ENCODE measurements around the gene MASP2.
"Not testable (repeated sequence)": the region's sequence is repeated elsewhere in the genome, so short reads cannot be mapped to it uniquely, and the experiment has no call there.

Gene MASP2

DNA sequence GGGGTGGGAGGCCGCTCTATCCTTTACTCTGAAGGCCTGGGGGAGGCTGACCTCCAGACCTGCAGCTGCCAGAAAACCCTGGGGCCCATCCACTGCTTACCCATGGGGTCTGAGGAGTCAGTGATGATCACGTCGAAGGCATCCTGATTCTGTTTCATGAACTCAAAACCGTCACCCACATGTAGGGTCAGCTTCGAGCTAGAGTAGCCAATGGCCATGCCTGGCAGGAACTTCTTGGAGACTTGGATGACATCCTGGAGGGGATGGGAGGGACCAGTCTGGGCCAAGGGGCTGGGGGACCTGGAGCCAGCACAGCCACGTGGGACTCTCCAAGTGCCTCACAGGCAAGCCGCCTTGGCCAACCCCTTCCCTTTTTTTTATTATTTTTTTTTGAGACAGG, 9.5 kb upstream of the MASP2 start:
- Histone ChIP-seq H3K4me1 (ENCODE audit: insufficient read depth, low read length) (peaks cover 18% of the 10 kb centered on the region), H3K9ac (ENCODE audit: low read length) (no peak overlapping the region), H3K27me3 (ENCODE audit: control insufficient read depth in 1 of 2, insufficient read depth in 2 of 2, low read length in 2 of 2) (peaks cover 0 to 11% of the 10 kb centered on the region in 2 donors), H3K36me3 (ENCODE audit: insufficient read depth, low read length) (peaks cover 9% of the 10 kb centered on the region), H3K27ac (ENCODE audit: low read depth, low read length) (no peak overlapping the region), H3K9me3 (ENCODE audit: low read length) (no peaks in the 10 kb centered on the region), H3K4me3 (ENCODE audit: low read depth in 1 of 2, low read length in 2 of 2) (no peak overlapping the region)

DNA sequence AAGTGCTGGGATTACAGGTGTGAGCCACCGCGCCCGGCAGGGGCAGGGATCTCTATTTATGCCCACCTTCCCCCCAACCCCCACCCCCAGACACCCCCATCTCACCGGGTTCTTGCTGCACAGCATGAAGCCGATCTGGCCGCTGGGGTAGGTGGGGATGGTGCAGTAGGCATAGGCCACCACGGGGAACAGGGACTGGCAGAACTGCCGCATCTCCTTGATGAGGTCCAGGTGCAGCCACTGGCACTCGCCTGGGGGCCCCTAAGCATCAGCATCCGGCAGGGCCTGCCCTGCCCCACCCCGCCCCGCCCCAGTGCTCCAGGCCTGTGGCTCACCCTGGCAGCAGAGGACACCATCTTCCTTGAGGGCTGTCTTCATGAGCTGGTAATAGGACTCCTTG, 8.6 kb upstream of the MASP2 start:
- Histone ChIP-seq H3K36me3 (ENCODE audit: insufficient read depth, low read length) (peaks cover 9% of the 10 kb centered on the region), H3K27ac (ENCODE audit: low read depth, low read length) (no peak overlapping the region), H3K4me3 (ENCODE audit: low read depth in 1 of 2, low read length in 2 of 2) (no peak overlapping the region), H3K9ac (ENCODE audit: low read length) (no peak overlapping the region), H3K4me1 (ENCODE audit: insufficient read depth, low read length) (peaks cover 10% of the 10 kb centered on the region), H3K27me3 (ENCODE audit: control insufficient read depth in 1 of 2, insufficient read depth in 2 of 2, low read length in 2 of 2) (peaks cover 0 to 11% of the 10 kb centered on the region in 2 donors), H3K9me3 (ENCODE audit: low read length) (no peaks in the 10 kb centered on the region)

DNA sequence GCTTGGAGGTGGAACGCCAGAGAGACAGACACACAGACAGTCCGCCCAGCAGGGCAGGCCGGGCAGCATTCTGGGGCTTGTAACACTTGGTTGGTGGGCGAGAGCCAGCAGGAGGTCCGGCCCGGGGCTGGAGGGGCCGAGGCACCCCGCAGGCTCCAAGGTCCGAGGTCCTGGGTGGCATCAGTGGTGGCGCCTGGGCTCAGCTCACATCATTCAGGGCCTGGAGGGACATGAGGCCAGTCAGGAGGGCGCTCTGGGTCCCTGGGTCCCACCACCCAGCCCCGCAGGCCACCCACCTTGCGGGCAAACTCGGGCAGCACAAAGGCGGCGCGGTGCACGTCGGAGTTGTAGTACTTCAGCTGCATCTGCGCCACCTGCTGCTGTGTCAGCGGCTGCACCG, 7.6 kb upstream of the MASP2 start:
- no peak overlapping the region for H3K27ac ChIP-seq (ENCODE audit: low read depth, low read length)
- peaks cover 9% of the 10 kb centered on the region for H3K36me3 ChIP-seq (ENCODE audit: insufficient read depth, low read length)
- no peaks in the 10 kb centered on the region for H3K9me3 ChIP-seq (ENCODE audit: low read length)
- peaks cover 0 to 11% of the 10 kb centered on the region in 2 donors for H3K27me3 ChIP-seq (ENCODE audit: control insufficient read depth in 1 of 2, insufficient read depth in 2 of 2, low read length in 2 of 2)
- H3K4me3 ChIP-seq (ENCODE audit: low read depth in 1 of 2, low read length in 2 of 2): no peak overlapping the region
- peaks cover 9% of the 10 kb centered on the region for H3K4me1 ChIP-seq (ENCODE audit: insufficient read depth, low read length)
- no peak overlapping the region for H3K9ac ChIP-seq (ENCODE audit: low read length)

DNA sequence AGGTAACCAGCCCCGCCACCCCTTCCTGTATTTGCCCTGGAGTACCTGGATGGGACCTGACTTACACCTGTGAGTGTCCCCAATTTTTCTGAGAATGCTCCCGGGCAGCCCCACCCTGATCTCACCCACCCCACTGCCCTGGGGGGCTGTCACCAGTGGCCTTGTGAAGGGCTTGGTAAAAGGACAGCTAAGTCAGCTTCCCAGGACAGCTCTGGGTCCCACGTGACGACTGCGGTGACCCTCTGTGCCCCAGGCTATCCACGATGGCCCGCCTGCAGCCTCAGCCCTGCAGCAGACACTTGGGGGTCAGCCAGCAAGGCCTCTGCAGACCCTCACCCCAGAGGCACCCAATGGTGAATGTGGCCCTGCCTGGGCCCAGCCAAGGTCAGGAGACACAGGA, 7.1 kb upstream of the MASP2 start:
- H3K27me3 ChIP-seq (ENCODE audit: control insufficient read depth in 1 of 2, insufficient read depth in 2 of 2, low read length in 2 of 2): peaks cover 0 to 11% of the 10 kb centered on the region in 2 donors
- peaks cover 8% of the 10 kb centered on the region for H3K4me1 ChIP-seq (ENCODE audit: insufficient read depth, low read length)
- no peak overlapping the region for H3K4me3 ChIP-seq (ENCODE audit: low read depth in 1 of 2, low read length in 2 of 2)
- no peak overlapping the region for H3K27ac ChIP-seq (ENCODE audit: low read depth, low read length)
- H3K9me3 ChIP-seq (ENCODE audit: low read length): no peaks in the 10 kb centered on the region
- H3K36me3 ChIP-seq (ENCODE audit: insufficient read depth, low read length): peaks cover 9% of the 10 kb centered on the region
- H3K9ac ChIP-seq (ENCODE audit: low read length): no peak overlapping the region

DNA sequence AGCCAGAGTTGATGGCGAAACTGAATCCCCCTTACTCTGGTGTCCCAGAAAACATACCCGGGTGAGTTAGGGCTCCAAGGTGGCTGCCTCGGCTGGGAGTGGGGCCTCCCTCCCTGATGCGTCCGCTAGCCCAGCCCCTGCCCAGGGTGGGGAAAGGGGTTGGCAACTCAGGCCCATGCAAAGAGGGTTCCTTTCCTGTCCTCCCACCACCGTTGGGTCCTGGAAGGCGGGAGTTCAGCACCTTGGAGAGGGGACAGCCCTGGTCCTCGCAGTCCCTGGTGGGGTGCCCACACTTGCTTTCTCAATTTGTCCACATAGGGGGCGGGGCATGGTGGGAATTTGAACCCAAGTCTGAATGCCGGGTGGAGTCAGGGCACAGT, 6.7 kb upstream of the MASP2 start:
- peaks cover 9% of the 10 kb centered on the region for H3K36me3 ChIP-seq (ENCODE audit: insufficient read depth, low read length)
- H3K27ac ChIP-seq (ENCODE audit: low read depth, low read length): no peak overlapping the region
- H3K4me1 ChIP-seq (ENCODE audit: insufficient read depth, low read length): peaks cover 4% of the 10 kb centered on the region
- no peak overlapping the region for H3K9ac ChIP-seq (ENCODE audit: low read length)
- H3K27me3 ChIP-seq (ENCODE audit: control insufficient read depth in 1 of 2, insufficient read depth in 2 of 2, low read length in 2 of 2): peaks cover 0 to 11% of the 10 kb centered on the region in 2 donors
- no peaks in the 10 kb centered on the region for H3K9me3 ChIP-seq (ENCODE audit: low read length)
- no peak overlapping the region for H3K4me3 ChIP-seq (ENCODE audit: low read depth in 1 of 2, low read length in 2 of 2)

DNA sequence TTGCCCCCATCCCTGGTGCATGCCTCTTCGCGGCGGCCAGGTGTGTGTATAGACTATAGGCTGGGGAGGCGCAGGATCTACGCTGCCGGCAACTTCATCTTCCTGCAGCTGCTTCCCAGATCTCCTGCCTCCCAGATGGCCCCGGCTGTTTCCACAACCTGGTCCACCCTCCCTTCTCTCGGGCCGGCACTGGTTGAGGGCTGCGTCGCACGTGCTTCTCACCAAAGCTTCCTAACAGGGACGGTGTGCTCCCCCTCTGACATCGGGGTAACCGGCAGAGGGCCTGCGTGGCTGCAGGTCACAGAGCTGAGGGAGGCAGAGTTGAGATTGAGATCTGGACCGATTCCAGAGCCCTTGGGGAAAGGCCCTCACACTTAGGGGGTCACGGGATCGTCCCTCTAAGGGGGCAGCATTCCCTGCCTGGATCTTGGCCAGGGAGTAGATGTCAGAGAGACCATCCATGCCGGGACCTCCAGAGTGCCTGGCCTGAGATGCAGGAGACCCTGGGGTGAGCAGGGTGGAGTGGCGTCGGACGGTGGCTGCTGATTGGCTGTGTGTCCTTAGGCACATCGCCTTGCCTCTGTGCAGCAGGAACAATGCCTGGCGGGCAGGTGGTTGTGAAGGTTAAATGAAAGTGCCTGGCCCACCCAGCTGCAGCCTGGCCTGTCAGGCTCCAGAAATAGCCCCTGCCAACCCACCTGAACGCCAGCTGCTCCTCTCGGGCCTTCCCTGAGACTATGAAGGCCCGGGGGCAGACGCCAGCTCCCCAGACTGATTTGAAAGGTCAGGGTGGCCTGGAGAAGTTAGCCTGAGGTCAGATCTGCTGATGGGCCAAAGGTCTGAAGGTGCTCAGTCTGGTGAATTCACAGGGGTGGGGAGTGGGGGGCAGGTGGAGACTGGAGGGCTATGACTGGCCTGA, 6.1 kb upstream of the MASP2 start:
- no peak overlapping the region for H3K9ac ChIP-seq (ENCODE audit: low read length)
- no peaks in the 10 kb centered on the region for H3K9me3 ChIP-seq (ENCODE audit: low read length)
- no peaks in the 10 kb centered on the region for H3K4me1 ChIP-seq (ENCODE audit: insufficient read depth, low read length)
- peaks cover 0 to 11% of the 10 kb centered on the region in 2 donors for H3K27me3 ChIP-seq (ENCODE audit: control insufficient read depth in 1 of 2, insufficient read depth in 2 of 2, low read length in 2 of 2)
- H3K4me3 ChIP-seq (ENCODE audit: low read depth in 1 of 2, low read length in 2 of 2): no peak overlapping the region
- H3K36me3 ChIP-seq (ENCODE audit: insufficient read depth, low read length): peaks cover 9% of the 10 kb centered on the region
- H3K27ac ChIP-seq (ENCODE audit: low read depth, low read length): no peak overlapping the region

DNA sequence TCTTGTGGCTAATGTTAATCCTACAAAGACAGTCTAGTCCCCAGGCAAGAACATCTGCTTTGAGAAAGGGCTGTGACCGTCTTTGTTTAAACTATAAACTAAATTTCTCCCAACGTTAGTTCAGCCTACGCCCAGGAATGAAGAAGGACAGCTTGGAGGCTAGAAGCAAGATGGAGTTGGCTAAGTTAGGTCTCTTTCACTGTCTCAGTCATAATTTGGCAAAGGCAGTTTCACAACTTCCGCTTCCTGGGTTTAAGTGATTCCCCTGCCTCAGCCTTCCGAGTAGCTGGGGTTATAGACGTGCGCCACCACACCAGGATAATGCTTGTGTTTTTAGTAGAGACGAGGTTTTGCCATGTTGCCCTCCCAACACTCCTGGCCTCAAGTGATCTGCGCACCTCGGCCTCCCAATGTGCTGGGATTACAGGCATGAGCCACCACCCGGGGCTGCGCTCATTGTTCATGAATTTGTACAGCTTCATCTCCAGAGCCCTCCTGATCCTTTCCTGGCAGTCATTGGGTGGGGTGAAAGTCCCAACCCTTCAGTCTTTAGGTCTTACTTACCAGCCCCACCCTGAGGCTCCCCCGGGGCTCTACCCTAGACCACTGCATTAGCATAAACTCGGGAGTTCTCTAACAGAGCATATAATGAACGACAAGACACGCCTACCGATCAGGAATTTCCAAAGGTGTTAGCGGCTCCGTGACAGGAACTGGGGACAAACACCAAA, 4.9 kb upstream of the MASP2 start:
- Histone ChIP-seq H3K9me3 (ENCODE audit: low read length) (no peaks in the 10 kb centered on the region), H3K27ac (ENCODE audit: low read depth, low read length) (no peak overlapping the region), H3K4me3 (ENCODE audit: low read depth in 1 of 2, low read length in 2 of 2) (no peak overlapping the region), H3K4me1 (ENCODE audit: insufficient read depth, low read length) (no peaks in the 10 kb centered on the region), H3K36me3 (ENCODE audit: insufficient read depth, low read length) (peaks cover 9% of the 10 kb centered on the region), H3K27me3 (ENCODE audit: control insufficient read depth in 1 of 2, insufficient read depth in 2 of 2, low read length in 2 of 2) (peaks cover 0 to 11% of the 10 kb centered on the region in 2 donors), H3K9ac (ENCODE audit: low read length) (no peak overlapping the region)

DNA sequence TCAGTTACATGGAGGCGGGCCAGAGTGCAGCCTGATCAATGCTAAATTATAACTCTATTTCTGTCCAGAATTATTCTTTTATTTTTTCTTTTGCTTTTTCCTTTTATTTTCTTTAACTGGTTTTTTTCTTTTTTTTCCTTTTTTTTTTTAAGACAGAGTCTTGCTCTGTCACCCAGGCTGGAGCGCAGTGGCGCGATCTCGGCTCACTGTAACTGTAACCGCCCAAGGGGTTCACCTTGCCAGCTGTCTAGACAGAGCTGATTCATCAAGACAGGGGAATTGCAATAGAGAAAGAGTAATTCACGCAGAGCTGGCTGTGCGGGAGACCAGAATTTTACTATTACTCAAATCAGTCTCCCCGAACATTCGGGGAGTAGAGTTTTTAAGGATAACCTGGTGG, 4.1 kb upstream of the MASP2 start:
- H3K4me1 ChIP-seq (ENCODE audit: insufficient read depth, low read length); H3K4me3 ChIP-seq (ENCODE audit: low read depth in 1 of 2, low read length in 2 of 2); H3K9ac ChIP-seq (ENCODE audit: low read length); H3K9me3 ChIP-seq (ENCODE audit: low read length); H3K27ac ChIP-seq (ENCODE audit: low read depth, low read length); H3K36me3 ChIP-seq (ENCODE audit: insufficient read depth, low read length): not testable (repeated sequence)
- H3K27me3 ChIP-seq (ENCODE audit: control insufficient read depth in 1 of 2, insufficient read depth in 2 of 2, low read length in 2 of 2): peaks cover 0 to 11% of the 10 kb centered on the region in 2 donors

DNA sequence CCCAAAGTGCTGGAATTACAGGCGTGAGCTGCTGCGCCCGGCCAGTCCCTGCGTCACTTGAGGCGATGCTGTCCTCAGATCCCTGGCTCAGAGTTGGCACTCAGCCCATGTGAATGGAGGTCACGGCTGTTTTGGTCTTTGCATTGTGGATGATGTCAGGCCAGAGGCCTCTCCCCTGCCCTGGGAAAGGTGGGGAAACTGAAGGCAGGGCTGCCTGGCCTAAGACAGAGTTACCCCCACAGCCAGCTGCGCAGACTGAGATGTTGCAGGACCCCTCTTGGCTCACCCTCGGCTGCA, 821 bp downstream of the MASP2 start:
- H3K27ac ChIP-seq (ENCODE audit: low read depth, low read length): no peak overlapping the region
- no peaks in the 10 kb centered on the region for H3K36me3 ChIP-seq (ENCODE audit: insufficient read depth, low read length)
- H3K9ac ChIP-seq (ENCODE audit: low read length): no peak overlapping the region
- H3K4me1 ChIP-seq (ENCODE audit: insufficient read depth, low read length): no peaks in the 10 kb centered on the region
- H3K4me3 ChIP-seq (ENCODE audit: low read depth in 1 of 2, low read length in 2 of 2): no peak overlapping the region
- H3K27me3 ChIP-seq (ENCODE audit: control insufficient read depth in 1 of 2, insufficient read depth in 2 of 2, low read length in 2 of 2): no peaks in the 10 kb centered on the region
- no peaks in the 10 kb centered on the region for H3K9me3 ChIP-seq (ENCODE audit: low read length)

DNA sequence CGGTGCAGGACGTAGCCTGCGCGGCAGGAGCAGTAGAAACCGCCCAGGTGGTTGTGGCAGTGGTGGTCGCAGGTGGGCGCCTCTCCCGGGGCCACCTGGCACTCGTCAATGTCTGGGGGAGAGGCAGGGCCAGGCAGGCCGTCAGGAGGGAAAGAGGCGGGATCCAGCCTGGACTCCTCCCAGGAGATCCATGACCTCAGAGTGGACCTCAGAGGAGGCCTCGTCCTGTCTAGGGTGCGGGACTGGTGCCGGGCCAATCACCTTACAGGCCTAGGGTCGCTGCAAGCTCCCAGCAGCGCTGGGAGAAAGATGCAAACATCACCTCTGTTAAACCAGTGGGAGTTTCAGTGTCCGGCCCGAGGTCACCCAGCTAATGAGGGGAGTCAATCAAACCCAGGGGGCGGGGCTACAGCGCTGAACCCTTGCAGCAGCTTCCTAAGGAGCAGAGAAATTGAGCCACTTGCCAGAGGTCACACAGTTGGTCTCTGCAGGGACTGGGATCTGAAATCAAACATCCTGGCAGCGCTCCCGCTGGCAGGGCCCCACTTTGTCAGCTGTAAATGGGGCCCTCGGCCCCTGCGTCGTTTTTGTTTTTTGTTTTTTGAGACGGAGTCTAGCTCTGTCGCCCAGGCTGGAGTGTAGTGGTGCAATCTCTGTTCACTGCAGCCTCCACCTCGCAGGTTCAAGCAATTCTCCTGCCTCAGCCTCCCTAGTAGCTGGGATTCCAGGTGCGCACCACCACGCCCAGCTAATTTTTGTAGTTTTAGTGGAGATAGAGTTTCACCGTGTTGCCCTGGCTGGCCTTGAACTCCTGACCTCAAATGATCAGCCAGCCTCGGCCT, 1.4 kb downstream of the MASP2 start:
- H3K36me3 ChIP-seq (ENCODE audit: insufficient read depth, low read length): no peaks in the 10 kb centered on the region
- no peaks in the 10 kb centered on the region for H3K4me1 ChIP-seq (ENCODE audit: insufficient read depth, low read length)
- no peak overlapping the region for H3K4me3 ChIP-seq (ENCODE audit: low read depth in 1 of 2, low read length in 2 of 2)
- no peak overlapping the region for H3K27ac ChIP-seq (ENCODE audit: low read depth, low read length)
- H3K9ac ChIP-seq (ENCODE audit: low read length): no peak overlapping the region
- no peaks in the 10 kb centered on the region for H3K9me3 ChIP-seq (ENCODE audit: low read length)
- no peaks in the 10 kb centered on the region for H3K27me3 ChIP-seq (ENCODE audit: control insufficient read depth in 1 of 2, insufficient read depth in 2 of 2, low read length in 2 of 2)

DNA sequence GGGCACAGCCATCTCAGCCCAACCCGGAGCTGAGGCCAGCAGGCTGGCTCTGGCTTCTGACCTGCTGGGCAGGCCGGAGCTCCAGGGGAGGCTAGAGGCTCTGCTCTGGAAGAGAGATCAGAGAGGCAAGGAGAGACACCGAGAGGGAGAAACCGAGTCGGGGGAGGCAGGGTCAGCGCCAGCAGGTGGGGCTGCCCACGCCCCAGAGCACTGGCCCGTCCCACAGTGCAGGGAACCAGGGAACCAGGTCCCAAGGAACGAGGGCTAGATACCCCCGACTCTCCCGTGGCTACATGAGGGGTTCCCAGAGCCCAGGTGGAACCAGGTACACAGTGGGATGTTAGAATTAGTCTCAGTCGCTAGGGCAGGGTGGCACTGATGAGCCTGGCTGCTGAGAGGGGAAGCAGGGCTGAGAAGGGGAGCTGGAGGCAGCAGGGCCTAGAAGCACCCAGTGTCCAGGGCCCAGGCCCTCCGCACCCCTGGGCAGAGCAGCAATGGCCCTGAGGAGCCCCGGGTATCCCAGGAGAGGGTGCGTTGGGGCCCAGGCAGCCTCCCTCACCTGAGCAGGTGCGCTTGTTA, 2.1 kb downstream of the MASP2 start:
- Histone ChIP-seq H3K9ac (ENCODE audit: low read length) (no peak overlapping the region), H3K9me3 (ENCODE audit: low read length) (no peaks in the 10 kb centered on the region), H3K36me3 (ENCODE audit: insufficient read depth, low read length) (no peaks in the 10 kb centered on the region), H3K4me1 (ENCODE audit: insufficient read depth, low read length) (no peaks in the 10 kb centered on the region), H3K27me3 (ENCODE audit: control insufficient read depth in 1 of 2, insufficient read depth in 2 of 2, low read length in 2 of 2) (no peaks in the 10 kb centered on the region), H3K4me3 (ENCODE audit: low read depth in 1 of 2, low read length in 2 of 2) (no peak overlapping the region), H3K27ac (ENCODE audit: low read depth, low read length) (no peak overlapping the region)
